Kasumi-1 (cell line): ENCODE measurements around the gene D2HGDH.
"Not testable (repeated sequence)": the region's sequence is repeated elsewhere in the genome, so short reads cannot be mapped to it uniquely, and the experiment has no call there.

Experiments used
- DNase-seq, 2 experiments: peaks; one replicate each; lab custom pipeline; 2025; lab: John Stamatoyannopoulos, UW

The D2HGDH gene

GRCh38 chr2:241808721-241809382 lies 74.4 kb downstream of the D2HGDH start, which contains the start of gene NEU4:
NEU4 (plus strand) TSS chr2:241809193; CDS start chr2:241814485, 5,292 bp downstream.
- no peak for DNase-seq

DNA sequence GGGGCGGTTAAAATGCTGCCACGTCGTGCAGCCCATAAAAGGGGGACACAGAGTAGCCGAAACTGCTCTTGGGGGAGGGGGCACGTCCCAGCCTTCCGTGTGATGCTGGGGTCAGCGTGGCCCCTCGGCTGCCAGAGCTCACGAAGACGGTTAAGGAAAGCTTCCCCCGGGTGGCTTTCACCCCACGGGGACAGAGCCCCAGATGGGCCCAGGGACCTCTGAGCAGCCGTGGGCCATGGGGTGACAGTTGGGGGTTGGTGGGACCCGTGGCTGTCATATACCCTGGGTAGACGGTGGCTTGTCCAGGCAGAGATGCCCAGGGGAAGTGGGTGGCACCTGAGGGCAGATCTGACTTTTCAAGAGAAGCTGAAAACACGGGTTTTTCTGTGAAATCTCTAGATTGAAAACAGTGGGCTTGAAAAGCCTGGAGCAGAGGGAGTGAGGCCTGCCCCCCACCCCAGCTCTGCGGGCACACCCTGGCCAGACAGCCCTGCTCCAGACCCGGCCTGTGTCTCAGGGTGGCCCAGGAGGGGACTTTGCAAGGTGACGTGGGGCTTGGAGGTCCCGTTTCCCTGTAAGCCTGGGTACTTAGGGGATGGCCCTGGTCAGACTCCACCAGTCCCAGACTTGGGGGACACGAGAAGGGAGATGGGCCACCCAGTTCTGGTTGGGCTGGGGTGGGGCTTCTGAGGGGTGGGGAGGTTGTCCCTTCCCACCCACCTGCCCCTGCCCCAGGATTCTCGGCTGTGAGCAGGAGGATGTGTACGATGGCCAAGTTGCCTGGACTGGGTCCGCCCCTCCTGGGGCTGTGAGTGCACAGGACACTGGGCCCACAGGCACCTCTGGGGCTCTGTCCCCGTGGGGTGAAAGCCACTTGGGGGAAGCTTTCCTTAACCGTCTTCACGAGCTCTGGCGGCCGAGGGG lies 75.2 kb downstream of the D2HGDH start:
- no peak for DNase-seq

DNA sequence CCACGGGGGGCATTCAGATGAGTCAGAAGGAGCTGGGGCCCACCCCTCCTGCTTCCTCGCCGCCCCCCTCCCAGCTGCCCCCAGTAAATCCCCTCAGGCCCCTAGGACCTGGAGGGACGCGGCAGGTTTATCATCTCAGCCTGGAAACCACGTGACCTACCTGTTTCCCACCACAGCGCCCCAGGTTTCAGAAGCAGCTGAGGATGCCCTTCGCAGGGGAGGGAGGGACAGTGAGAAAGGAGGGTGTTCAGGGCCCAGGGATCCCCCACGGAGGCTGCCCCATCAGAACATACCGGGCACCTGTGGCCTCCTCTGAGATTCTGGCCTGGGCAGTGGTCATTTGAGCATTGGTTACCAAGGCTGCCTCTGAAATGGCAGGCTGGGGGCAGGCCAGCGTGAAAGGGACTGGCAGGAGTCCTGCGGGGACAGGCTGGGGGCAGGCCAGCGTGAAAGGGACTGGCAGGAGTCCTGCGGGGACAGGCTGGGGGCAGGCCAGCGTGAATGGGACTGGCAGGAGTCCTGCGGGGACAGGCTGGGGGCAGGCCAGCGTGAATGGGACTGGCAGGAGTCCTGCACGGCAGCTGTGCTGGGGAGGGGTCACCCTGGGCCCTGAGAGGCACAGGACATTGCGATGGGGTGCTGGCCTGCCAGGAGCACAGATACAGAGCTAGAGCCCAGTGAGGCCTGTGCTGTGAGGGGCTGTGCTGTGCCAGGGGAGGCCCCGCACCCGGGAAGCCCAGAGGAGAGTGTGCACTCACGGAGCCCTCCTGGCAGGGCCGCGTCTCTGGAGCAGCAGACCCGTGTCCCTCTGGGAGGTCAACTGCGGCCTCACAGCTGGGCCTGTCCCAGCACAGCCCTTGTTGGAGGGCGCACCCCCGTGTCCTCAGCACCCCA lies 76.1 kb downstream of the D2HGDH start:
- DNase-seq = no peak

- DNase-seq = no peak
Observed at GRCh38 chr2:241811201-241811951, 76.9 kb downstream of the D2HGDH start.

- no peak for DNase-seq
Observed at GRCh38 chr2:241811952-241812729, 77.7 kb downstream of the D2HGDH start.

GRCh38 chr2:241812730-241813643 lies 78.6 kb downstream of the D2HGDH start:
- DNase-seq = peak in 1 of 2 experiments; percentile 12

DNA sequence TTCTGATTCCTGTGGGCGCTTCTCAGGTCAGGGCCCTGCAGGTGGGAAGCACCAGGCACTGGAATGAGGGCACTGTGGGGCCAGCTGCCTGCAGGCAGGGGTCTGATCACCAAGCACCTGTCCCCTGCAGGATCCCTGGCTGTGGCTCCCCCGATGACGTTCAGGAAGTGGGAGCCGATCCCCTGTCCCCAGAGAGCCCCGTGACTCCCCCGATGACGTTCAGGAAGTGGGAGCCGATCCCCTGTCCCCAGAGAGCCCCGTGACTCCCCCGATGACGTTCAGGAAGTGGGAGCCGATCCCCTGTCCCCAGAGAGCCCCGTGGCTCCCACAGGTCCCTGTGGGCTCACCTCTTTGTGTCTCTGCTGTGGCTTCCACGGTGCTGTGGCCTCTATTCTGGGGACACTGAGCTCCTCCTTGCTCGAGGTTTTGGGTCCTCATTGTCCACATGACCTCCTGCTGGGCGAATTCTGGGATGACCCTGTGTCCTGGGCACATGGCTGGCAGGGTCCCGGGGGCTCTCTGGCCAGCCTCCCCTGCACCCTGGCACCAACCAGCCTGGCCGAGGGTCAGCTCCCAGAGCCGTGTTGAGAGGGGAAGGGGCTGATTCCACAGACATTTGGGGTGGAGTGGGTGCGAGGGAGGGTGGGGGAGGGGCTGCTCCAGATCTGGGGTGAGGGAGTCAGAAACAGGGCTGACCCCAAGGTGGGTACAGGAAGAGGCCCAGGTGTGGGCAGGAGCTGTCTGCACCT lies 79.4 kb downstream of the D2HGDH start:
- DNase-seq = no peak

GRCh38 chr2:241814393-241814642 lies 79.9 kb downstream of the D2HGDH start:
- DNase-seq = no peak

GRCh38 chr2:241814643-241815476 lies 80.4 kb downstream of the D2HGDH start:
- no peak for DNase-seq

DNA sequence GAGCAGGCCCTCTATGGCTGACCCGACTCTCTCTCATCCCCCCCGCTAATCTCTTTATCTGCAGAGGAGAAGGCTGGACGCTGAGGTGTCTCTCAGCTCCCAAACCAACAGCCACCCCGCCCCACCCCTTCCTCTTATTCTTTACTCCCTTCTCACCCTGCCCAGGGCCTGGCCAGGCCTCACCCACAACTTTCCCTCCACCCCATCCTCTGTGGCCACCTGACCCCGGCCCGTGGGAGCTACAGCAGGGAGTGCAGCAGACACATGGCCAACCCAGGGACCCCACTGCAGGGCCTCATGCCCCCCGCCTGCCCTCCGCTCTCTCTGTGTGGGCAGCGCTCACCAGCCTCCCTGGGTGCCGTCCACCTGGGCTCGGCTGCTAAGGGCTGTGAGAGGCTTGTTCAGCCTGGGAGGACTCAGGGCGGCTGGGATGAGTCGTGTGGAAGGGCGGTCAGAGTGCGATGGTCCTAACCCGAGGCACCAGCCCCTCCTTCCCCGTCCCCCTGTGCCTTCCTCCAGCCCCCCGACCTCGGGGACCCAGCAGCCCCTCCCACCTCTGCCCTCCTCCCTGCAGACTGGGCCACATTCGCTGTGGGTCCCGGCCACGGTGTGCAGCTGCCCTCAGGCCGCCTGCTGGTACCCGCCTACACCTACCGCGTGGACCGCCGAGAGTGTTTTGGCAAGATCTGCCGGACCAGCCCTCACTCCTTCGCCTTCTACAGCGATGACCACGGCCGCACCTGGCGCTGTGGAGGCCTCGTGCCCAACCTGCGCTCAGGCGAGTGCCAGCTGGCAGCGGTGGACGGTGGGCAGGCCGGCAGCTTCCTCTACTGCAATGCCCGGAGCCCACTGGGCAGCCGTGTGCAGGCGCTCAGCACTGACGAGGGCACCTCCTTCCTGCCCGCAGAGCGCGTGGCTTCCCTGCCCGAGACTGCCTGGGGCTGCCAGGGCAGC lies 81.3 kb downstream of the D2HGDH start:
- no peak for DNase-seq

DNA sequence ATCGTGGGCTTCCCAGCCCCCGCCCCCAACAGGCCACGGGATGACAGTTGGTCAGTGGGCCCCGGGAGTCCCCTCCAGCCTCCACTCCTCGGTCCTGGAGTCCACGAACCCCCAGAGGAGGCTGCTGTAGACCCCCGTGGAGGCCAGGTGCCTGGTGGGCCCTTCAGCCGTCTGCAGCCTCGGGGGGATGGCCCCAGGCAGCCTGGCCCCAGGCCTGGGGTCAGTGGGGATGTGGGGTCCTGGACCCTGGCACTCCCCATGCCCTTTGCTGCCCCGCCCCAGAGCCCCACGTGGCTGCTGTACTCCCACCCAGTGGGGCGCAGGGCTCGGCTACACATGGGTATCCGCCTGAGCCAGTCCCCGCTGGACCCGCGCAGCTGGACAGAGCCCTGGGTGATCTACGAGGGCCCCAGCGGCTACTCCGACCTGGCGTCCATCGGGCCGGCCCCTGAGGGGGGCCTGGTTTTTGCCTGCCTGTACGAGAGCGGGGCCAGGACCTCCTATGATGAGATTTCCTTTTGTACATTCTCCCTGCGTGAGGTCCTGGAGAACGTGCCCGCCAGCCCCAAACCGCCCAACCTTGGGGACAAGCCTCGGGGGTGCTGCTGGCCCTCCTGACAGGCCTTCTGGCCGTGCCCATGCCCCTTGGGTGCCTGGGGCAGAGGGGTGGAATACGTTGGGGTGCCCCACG lies 82.1 kb downstream of the D2HGDH start:
- DNase-seq = no peak

DNA sequence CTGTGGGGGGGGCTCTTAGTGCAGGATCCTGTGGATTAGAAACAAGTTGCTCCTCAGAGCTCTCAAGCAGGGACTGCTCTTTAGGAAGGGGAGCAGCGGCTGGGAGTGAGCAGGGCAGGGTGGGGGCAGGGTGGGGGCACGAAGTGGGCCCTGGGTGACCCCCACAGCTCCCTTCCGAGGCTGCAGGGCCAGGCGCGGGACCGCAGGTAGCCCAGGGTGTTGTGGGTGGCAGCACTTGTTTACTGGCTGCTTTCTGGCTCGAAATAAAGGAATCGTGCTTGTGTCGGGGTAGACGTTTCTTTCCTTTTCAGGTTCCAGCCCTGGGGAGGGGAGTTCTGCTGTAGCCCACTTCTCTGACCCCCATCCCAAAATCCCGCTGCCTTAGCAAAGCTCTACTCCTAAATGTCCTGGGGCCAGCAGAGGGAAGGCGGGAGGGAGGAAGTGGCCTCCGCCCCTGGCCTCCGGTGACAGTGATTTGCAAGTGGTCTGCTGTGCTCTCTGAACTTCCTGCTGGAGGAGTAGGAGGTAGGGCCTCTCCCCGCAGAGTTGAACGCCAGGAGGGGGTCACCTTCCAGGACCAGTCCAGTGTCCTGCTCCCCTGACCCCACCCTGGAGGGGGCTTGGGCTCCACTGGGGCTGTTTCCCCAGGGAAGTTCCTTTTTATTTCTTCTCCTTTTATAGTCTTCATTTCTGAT lies 82.8 kb downstream of the D2HGDH start:
- peak in 1 of 2 experiments; percentile 2 for DNase-seq

- DNase-seq = not testable (repeated sequence)
Observed at GRCh38 chr2:241817821-241818215, 83.4 kb downstream of the D2HGDH start.
